ENCODE data around the gene ANGPTL2. TPM values are rescaled to one million over a fixed set of nuclear protein-coding genes. Genes with fewer than 3 reads are reported as not detected.

Gene ANGPTL2
- polyA plus RNA-seq, 3 donors = 9.6 to 11.1 (median 9.7) TPM

DNA sequence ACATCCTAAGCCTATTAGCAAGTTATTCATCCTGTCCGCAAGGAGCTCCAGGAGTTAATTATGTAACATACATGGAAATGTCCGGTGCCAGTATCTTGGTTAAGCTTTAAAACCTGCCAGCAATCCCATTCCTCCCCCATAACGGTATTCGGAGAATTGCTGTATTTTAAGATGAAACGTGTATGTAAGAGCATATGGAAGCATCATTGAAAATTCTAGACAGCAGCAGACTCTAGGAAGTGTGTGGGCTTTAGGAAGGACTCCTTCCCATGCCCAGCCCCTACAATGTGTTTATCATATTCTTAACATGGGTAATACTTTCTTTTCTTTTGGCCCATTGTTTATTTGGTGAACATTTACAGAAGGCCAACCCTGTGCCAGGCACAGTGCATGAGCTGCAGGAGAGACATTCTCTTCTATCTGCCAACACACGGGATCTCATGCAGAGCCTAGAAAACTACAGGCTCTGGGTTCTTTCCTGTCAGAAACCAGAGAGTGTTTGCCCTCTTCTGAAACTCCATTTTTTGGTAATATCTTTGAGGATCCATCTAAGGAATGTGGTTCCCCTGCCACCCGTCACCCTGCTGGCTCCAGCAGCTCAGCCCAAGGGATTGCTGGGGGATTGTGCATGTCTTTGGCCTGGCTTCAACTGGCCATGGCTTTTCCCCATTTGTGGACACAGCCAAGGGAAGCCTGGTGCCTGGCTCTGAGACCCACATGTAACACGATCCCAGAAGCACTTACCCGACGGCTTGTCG, 15.1 kb downstream of the ANGPTL2 start:
- DNase-seq (ENCODE audit: extremely low read depth in 1 of 11, low read depth in 9 of 11, low spot score in 4 of 11) = no peak

DNA sequence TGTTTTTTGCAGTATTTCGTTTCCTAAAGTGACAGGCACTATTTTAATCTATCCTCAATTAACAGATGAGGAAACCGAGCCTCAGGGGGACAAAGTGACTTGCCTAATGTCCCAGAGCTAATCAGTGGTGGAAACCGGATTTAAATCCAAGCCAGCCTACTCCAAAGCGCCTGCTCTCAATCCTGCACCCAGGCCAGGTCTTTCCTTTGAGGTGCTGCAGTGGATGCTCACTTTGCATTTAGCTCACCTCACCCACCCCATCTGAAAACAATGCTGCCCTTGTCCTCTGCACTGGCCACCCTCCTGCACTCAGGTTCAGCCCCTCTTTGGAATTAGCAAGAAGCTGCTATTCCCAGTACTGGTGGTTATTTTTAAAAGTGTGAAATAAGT, 16.0 kb downstream of the ANGPTL2 start:
- DNase-seq (ENCODE audit: extremely low read depth in 1 of 11, low read depth in 9 of 11, low spot score in 4 of 11) = no peak

DNA sequence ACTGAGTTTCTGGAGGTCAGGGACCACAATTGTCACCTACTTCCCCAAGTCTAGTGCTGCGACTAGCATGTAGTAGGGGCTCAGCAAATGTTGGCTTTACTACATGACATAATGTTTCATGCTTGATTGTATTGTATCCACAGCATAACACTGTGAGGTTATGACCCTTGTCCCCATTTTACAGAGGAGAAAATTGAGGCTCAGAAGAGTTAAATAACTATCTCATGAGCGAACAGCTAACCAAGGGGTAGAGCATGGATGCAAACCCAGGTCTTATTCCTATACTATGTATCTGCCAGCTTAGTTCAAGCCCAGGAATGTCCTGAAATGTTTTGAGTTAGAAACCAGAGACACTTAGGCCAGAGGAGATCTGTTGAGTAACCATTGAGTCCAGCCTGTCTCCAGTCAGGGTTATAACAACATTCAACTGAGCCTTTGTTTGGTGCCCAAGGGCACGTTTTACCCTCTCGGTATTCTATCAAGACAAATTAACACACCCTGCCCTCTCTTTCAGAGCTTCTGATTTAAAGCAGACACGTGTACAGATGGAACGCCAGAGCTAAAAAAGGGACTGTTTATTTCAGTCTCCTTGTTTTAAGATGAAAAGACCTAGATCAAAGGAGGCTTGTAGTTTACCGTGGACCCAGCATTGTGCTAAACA, 16.5 kb downstream of the ANGPTL2 start:
- no peak for DNase-seq (ENCODE audit: extremely low read depth in 1 of 11, low read depth in 9 of 11, low spot score in 4 of 11)

- no peak for DNase-seq (ENCODE audit: extremely low read depth in 1 of 11, low read depth in 9 of 11, low spot score in 4 of 11)
Measured at GRCh38 chr9:127104581-127105311, 17.7 kb downstream of the ANGPTL2 start.

DNA sequence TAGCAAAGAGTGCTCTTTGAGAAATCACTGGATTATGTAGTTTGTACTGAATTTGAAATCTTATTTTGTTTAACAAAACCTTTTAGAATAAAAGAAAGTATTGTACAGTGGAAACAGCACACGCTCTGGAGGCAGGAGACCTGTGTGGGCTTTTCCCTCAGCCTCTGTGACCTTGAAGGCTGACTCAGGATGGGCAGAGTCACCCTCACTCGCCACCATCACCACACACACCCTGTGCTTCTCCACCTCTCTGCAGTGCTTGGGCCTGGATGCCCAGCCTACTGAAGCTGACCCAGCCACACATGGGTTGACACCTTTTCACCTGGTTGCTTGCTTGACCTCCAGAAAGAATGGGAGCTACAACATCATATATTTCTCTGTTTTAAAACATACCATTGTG, 19.6 kb downstream of the ANGPTL2 start:
- DNase-seq (ENCODE audit: extremely low read depth in 1 of 11, low read depth in 9 of 11, low spot score in 4 of 11) = no peak

DNA sequence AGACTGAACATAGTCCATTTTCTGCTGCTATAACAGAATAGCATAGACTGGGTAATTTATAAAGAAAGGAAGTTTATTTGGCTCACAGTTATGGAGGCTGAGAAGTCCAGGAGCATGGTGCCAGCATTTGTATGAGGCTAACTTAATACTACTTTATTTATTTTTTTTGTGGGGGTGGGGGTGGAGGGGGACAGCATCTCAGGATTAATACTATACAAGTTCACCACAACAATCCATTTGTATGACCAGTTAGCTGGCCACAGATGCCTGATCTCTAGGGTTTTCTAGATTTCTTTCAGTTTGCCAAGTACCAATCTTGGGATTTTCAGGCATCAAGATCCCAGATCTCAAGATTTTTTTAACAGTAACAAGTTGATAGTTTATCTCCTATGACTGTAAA, 20.3 kb downstream of the ANGPTL2 start:
- DNase-seq (ENCODE audit: extremely low read depth in 1 of 11, low read depth in 9 of 11, low spot score in 4 of 11) = no peak

DNA sequence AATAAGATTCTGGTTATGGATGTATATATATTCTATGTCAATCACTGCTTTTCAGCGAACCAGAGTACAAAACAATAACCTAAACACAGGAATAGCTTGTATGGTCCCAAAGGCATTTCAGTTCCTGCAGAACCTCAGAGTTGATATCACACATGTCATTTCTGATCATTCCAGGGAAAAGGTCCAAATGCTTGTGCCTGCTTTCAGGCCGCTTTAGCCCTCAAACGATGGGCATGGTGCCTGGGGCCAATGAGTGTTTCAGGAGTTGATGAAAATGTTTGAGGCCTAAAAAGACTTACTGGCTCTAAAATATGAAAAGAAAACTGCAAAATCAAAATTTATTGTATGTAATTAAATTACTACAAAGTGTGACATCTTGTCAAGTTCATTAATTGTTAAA, 22.8 kb downstream of the ANGPTL2 start:
- no peak for DNase-seq (ENCODE audit: extremely low read depth in 1 of 11, low read depth in 9 of 11, low spot score in 4 of 11)

- DNase-seq (ENCODE audit: extremely low read depth in 1 of 11, low read depth in 9 of 11, low spot score in 4 of 11) = no peak
Measured at GRCh38 chr9:127098916-127099553, 23.4 kb downstream of the ANGPTL2 start.

- no peak for DNase-seq (ENCODE audit: extremely low read depth in 1 of 11, low read depth in 9 of 11, low spot score in 4 of 11)
Measured at GRCh38 chr9:127097683-127098082, 24.8 kb downstream of the ANGPTL2 start.

- DNase-seq (ENCODE audit: extremely low read depth in 1 of 11, low read depth in 9 of 11, low spot score in 4 of 11) = no peak
Measured at GRCh38 chr9:127096208-127096607, 26.2 kb downstream of the ANGPTL2 start.

- no peak for DNase-seq (ENCODE audit: extremely low read depth in 1 of 11, low read depth in 9 of 11, low spot score in 4 of 11)
Measured at GRCh38 chr9:127095411-127095810, 27.0 kb downstream of the ANGPTL2 start.

GRCh38 chr9:127093319-127094020, 29.0 kb downstream of the ANGPTL2 start:
- DNase-seq (ENCODE audit: extremely low read depth in 1 of 11, low read depth in 9 of 11, low spot score in 4 of 11) = no peak

GRCh38 chr9:127092041-127092608, 30.3 kb downstream of the ANGPTL2 start:
- no peak for DNase-seq (ENCODE audit: extremely low read depth in 1 of 11, low read depth in 9 of 11, low spot score in 4 of 11)

DNA sequence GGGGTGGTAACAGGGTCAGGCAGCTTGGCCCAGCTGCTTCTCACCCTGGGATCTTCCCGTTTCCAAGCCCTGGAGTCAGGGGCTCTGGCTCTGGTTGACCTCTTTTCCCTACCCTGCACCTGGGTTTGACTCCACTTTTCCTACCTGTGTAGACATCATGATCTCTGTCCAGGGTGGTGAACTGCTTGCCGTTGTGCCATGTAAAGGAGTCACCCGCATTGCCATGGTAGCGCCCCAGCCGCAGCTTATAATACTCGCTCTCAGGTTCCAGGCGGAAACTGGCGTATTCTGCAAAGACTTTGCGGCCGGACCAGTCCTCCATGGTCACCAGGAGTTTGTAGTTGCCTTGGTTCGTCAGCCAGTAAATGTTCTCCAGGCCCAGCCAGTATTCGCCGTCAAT, 30.9 kb downstream of the ANGPTL2 start:
- no peak for DNase-seq (ENCODE audit: extremely low read depth in 1 of 11, low read depth in 9 of 11, low spot score in 4 of 11)

DNA sequence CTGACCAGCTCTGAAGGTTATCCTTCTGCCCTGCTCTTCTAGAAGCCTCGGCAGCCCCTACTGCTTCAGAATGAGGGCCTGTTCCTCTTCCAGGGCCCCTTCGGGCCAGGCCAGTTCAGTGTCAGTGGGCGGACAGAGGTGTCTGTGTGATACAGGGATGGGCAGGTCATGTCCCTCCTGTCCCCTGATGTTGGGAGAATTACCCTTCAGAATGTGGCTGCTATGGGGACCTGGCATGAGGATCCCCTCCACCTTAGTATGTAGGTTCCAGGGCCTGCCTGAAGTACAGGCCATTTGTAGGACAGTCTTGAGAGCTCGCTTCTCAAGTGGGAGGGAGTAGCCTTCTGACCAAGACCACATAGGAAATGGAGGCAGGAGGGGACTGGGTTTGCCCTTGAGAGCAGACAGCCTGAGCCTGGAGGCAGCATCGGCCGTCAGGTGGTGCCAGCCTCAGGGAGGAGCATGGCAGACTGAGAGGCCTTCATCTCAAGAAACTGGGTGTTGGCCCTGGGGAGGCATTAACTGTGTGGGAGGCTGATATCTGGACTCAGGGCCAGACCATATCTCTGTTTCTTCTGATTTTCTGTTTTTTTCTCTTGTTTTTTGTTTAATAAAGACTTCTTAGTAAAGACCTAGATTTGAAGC, 32.0 kb downstream of the ANGPTL2 start:
- DNase-seq (ENCODE audit: extremely low read depth in 1 of 11, low read depth in 9 of 11, low spot score in 4 of 11) = no peak

- DNase-seq (ENCODE audit: extremely low read depth in 1 of 11, low read depth in 9 of 11, low spot score in 4 of 11) = no peak
Measured at GRCh38 chr9:127089631-127090081, 32.8 kb downstream of the ANGPTL2 start.

DNA sequence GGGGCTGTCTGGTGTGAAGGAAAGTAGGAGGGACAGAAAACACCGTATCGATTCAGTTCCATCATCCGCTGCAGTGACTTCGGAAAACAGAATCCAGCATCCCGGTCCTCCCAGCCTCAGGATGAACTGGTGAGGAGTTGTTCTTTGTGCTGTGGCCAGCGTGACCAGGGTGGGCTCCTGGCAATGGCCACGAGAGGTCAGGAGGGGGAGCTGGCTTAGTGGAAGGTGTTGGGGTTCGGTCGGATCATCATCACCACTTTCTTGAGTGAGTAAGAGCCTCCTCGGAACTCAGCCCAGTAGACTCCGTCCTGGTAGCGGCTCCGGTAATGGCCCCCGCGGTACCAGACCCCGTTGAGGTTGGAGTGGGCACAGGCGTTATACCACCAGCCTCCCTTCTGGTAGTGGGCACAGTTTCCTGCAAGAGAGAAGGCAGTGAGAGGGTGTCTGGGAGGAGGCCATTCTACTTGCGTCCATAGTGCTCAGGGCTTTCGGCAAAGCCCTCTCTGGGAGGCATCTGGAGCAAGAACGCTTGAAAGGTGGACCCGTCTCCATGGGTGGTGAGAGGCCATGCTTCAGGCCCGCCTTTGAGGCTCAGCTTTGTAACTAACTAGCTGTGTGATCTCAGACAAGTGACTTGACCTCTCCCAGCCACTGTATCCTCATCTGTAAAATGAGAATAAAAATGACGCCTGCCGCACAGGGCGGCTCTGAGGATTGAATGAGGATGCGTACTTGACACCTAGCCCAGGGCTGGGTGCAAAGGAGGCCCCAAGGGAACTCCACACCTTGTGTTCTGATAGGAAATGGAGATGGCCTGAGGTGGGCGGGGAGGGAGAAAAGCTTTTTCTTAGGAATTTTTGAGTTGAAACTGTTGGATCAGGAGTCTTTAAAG, 33.5 kb downstream of the ANGPTL2 start:
- no peak for DNase-seq (ENCODE audit: extremely low read depth in 1 of 11, low read depth in 9 of 11, low spot score in 4 of 11)

Data from renal cortex interstitium (tissue), 11 donors.